K562 (cell line): Measurements from ENCODE around the gene CCDC181. TPM values are rescaled to one million over a fixed set of nuclear protein-coding genes. Genes with fewer than 3 reads are reported as not detected.

Source experiments
- ATAC-seq: fragments of 200-7000 bp; cut with Tn5 transposase; 3 replicates; pipeline ENCODE4 v1.9.1; 2020; ENCODE audit warnings: moderate library complexity
- BruUV-seq: library from RNA; stranded (reverse); fragments of 400-500 nt; replicated peaks from 2 replicates; lab custom pipeline; 2021; lab: Mats Ljungman, UMichigan
- CTCF ChIA-PET: fragments of 300-600 bp; formaldehyde crosslinking; extraction: SDS; loops from one replicate; lab custom pipeline; 2021; ENCODE audit warnings: low intra/inter-chr PET ratio; lab: Yijun Ruan, JAX
- POLR2A ChIA-PET: fragments of 300-600, 350-650 bp; sonication (Branson Sonifier 250); formaldehyde crosslinking; extraction: SDS; loops from one replicate; lab custom pipeline; 2021; ENCODE audit warnings: antibody characterized with exemption, inconsistent platforms; lab: Yijun Ruan, JAX
- DNase-seq, 4 experiments: peaks; one replicate each; pipeline versions ENCODE4 v3.0.0 to v3.0.0-alpha.2; 2011 to 2018; ENCODE audit warnings: low spot score in 3 of 4, mixed read lengths in 3 of 4; ENCODE audit errors: extremely low read depth in 1 of 4
- FAIRE-seq: peaks from 2 replicates; lab custom pipeline; 2011; peaks lifted over from hg19 to GRCh38; lab: Jason Lieb, UNC
- H2AFZ ChIP-seq: 2 replicates; pipeline ENCODE4 v1.6.0; 2011; ENCODE audit warnings: low read depth, low read length, control low read depth, inconsistent platforms
- H3K27ac ChIP-seq: fragments of 200-600 bp; 3 replicates; pipeline ENCODE4 v1.8.0; 2011; ENCODE audit warnings: low read depth, mild to moderate bottlenecking, control low read depth, inconsistent platforms, low read length, moderate library complexity, mixed read lengths; ENCODE audit errors: extremely low read depth
- H3K27me3 ChIP-seq, 2 experiments: fragments of 300-600 bp in 1 of 2; 2 replicates in 1 of 2; 3 replicates in 1 of 2; pipeline versions ENCODE4 v1.6.0 to v1.8.0; 2011; ENCODE audit warnings: inconsistent platforms in 2 of 2, low read length in 2 of 2, mild to moderate bottlenecking in 1 of 2, mixed read lengths in 1 of 2, moderate library complexity in 1 of 2; ENCODE audit not compliant: control insufficient read depth in 2 of 2, insufficient read depth in 2 of 2
- H3K36me3 ChIP-seq: fragments of 300-600 bp; 3 replicates; pipeline ENCODE4 v1.8.0; 2011; ENCODE audit warnings: mild to moderate bottlenecking, low read length, inconsistent platforms; ENCODE audit not compliant: control insufficient read depth, insufficient read depth
- H3K4me1 ChIP-seq, 2 experiments: fragments of 200-600 bp in 1 of 2; replicated peaks in 1 of 2; 2 replicates in 1 of 2; 3 replicates in 1 of 2; pipeline versions ENCODE4 v1.5.1 to v1.8.0; 2011; ENCODE audit warnings: inconsistent platforms in 2 of 2, low read length in 2 of 2, mild to moderate bottlenecking in 1 of 2, mixed read lengths in 1 of 2, moderate library complexity in 1 of 2; ENCODE audit not compliant: control insufficient read depth in 2 of 2, insufficient read depth in 2 of 2
- H3K4me2 ChIP-seq: 2 replicates; pipeline ENCODE4 v1.6.1; 2011; ENCODE audit warnings: low read length, control low read depth, inconsistent platforms, mixed read lengths; ENCODE audit not compliant: insufficient read depth
- H3K4me3 ChIP-seq: fragments of 200-600 bp; sonication (generic), shearing (Covaris generic); 2 replicates; pipeline ENCODE4 v1.5.1; 2016; ENCODE audit warnings: control low read depth, inconsistent platforms
- H3K79me2 ChIP-seq: fragments of 200-600 bp; 3 replicates; pipeline ENCODE4 v1.8.0; 2011; ENCODE audit warnings: low read length, inconsistent platforms; ENCODE audit not compliant: control insufficient read depth, insufficient read depth
- H3K9ac ChIP-seq, 2 experiments: 2 replicates each; pipeline versions ENCODE4 v1.6.0 to v1.6.1; 2011; ENCODE audit warnings: low read depth in 2 of 2, low read length in 2 of 2, control low read depth in 1 of 2, inconsistent platforms in 1 of 2, mild to moderate bottlenecking in 1 of 2, mixed read lengths in 1 of 2; ENCODE audit not compliant: insufficient read depth in 1 of 2
- H3K9me1 ChIP-seq: one replicate; pipeline ENCODE4 v1.6.0; 2011; ENCODE audit warnings: inconsistent platforms, mild to moderate bottlenecking, low read length, moderate library complexity; ENCODE audit not compliant: control insufficient read depth, insufficient read depth
- H3K9me3 ChIP-seq: replicated peaks from 2 replicates; pipeline ENCODE4 v1.5.1; 2011; ENCODE audit warnings: low read depth, low read length, inconsistent platforms; ENCODE audit not compliant: control insufficient read depth, insufficient read depth
- H4K20me1 ChIP-seq: replicated peaks from 2 replicates; pipeline ENCODE4 v1.6.1; 2011; ENCODE audit warnings: low read length, inconsistent platforms, mixed read lengths; ENCODE audit not compliant: control insufficient read depth, insufficient read depth
- CC2D1A ChIP-seq: fragments of 450-650 bp; IDR thresholded peaks from 2 replicates; pipeline ENCODE4 v1.6.1; 2017; ENCODE audit warnings: mild to moderate bottlenecking
- CHCHD3 ChIP-seq: fragments of 250-450 bp; sonication (Bioruptor Pico); IDR thresholded peaks from 2 replicates; pipeline ENCODE4 v2.1.2; 2022; ENCODE audit warnings: mild to moderate bottlenecking
- CTBP1 ChIP-seq: fragments of 450-650 bp; IDR thresholded peaks from 2 replicates; pipeline ENCODE4 v1.6.1; 2016; ENCODE audit warnings: borderline replicate concordance
- EZH2 ChIP-seq: IDR thresholded peaks from 2 replicates; pipeline ENCODE4 v1.6.1; 2012; ENCODE audit warnings: low read depth, mild to moderate bottlenecking, inconsistent platforms, low read length, borderline replicate concordance
- FOXA3 ChIP-seq, 2 experiments: fragments of 450-650 bp in 1 of 2; sonication (generic) in 1 of 2; formaldehyde crosslinking; IDR thresholded peaks in 1 of 2; conservative IDR thresholded peaks in 1 of 2; 2 replicates each; pipeline versions ENCODE4 v1.4.0 to v1.8.0; 2020 to 2022; ENCODE audit warnings: mild to moderate bottlenecking in 2 of 2, missing genetic modification reagents in 1 of 2
- GABPA ChIP-seq: fragments of 200-800 bp; sonication (Bioruptor generic); conservative IDR thresholded peaks from 2 replicates; pipeline ENCODE4 v1.6.1; 2016; ENCODE audit warnings: low read depth, missing genetic modification characterization, missing compliant biosample characterization
- GATAD2B ChIP-seq: fragments of 450-650 bp; IDR thresholded peaks from 2 replicates; pipeline ENCODE4 v1.6.1; 2017; ENCODE audit warnings: mild to moderate bottlenecking, borderline replicate concordance
- HMBOX1 ChIP-seq: sonication (generic); IDR thresholded peaks from 2 replicates; pipeline ENCODE4 v1.6.1; 2016
- HNRNPLL ChIP-seq: fragments of 200-400 bp; formaldehyde crosslinking; IDR thresholded peaks from 2 replicates; pipeline ENCODE4 v1.6.1; 2017; ENCODE audit warnings: low read length, low read depth, mild to moderate bottlenecking; ENCODE audit not compliant: poor library complexity, severe bottlenecking
- SMAD2 ChIP-seq: fragments of 150-350 bp; IDR thresholded peaks from 2 replicates; pipeline ENCODE4 v1.6.1; 2014; ENCODE audit warnings: low read depth, mild to moderate bottlenecking, low read length
- SMAD4 ChIP-seq: fragments of 250-450 bp; sonication (Bioruptor Pico); conservative IDR thresholded peaks from 2 replicates; pipeline ENCODE4 v1.8.0; 2021; ENCODE audit warnings: inconsistent platforms, mild to moderate bottlenecking, moderate library complexity
- SRSF7 ChIP-seq: fragments of 200-400 bp; formaldehyde crosslinking; optimal IDR thresholded peaks from 2 replicates; pipeline ENCODE3; 2017; ENCODE audit warnings: mild to moderate bottlenecking, low read depth, low read length
- SUPT5H ChIP-seq: fragments of 450-650 bp; IDR thresholded peaks from 2 replicates; pipeline ENCODE4 v1.6.1; 2016
- ZBTB26 ChIP-seq: fragments of 450-650 bp; formaldehyde crosslinking; IDR thresholded peaks from 2 replicates; pipeline ENCODE4 v1.4.0; 2022; ENCODE audit warnings: missing genetic modification characterization
- ZKSCAN1 ChIP-seq: fragments of 150-350 bp; IDR thresholded peaks from 2 replicates; pipeline ENCODE4 v1.6.1; 2016; ENCODE audit warnings: low read depth, low read length
- ZNF316 ChIP-seq: fragments of 450-650 bp; IDR thresholded peaks from 2 replicates; pipeline ENCODE4 v1.6.1; 2016
- ZNF592 ChIP-seq: fragments of 450-650 bp; IDR thresholded peaks from 2 replicates; pipeline ENCODE4 v1.6.1; 2017; ENCODE audit warnings: antibody characterized with exemption, mild to moderate bottlenecking
- WGBS: fragments of 100-300 bp; shearing (Covaris generic); methylation state at CpG from one replicate; pipeline ENCODE4 v1.1.6; 2016; ENCODE audit warnings: low coverage, mixed read lengths; ENCODE audit not compliant: insufficient coverage; ENCODE audit errors: missing lambda C conversion rate; 5-methylcytosine and 5-hydroxymethylcytosine counted together
- in situ Hi-C: fragments of 300-500 bp; cut with MboI; formaldehyde crosslinking; loops from 4 replicates; pipeline ENCODE4 v1.15.0; 2018; ENCODE audit warnings: inconsistent platforms, mixed read lengths
- intact Hi-C: fragments of 100-400 bp; cut with micrococcal nuclease; formaldehyde crosslinking; loops from 2 replicates; pipeline ENCODE4 v1.14.2; 2022
- polyA plus RNA-seq, 8 experiments: library from polyadenylated mRNA; depleted of rRNA in 4 of 8; stranded (reverse) in 5 of 8; unstranded in 3 of 8; fragments of >200 nt; fragmentation: Nextera tagmentation in 2 of 8; fragmentation: Illumina TruSeq in 1 of 8; extraction: Ambion mirVana in 2 of 8; extraction: Trizol in 1 of 8; gene quantifications; 2 replicates each; pipeline versions ENCODE4 v1.2.1 to v1.2.3, GENCODE V29; 2011 to 2014; ENCODE audit warnings: inconsistent platforms in 1 of 8, missing spikeins in 1 of 8
- total RNA-seq, 7 experiments: library from RNA; depleted of rRNA in 6 of 7; stranded (reverse); fragments of >200 nt in 6 of 7; fragmentation: Illumina TruSeq in 2 of 7; extraction: Trizol in 2 of 7; gene quantifications; 2 replicates each; pipeline versions ENCODE4 v1.2.1 to v1.2.3, GENCODE V29; 2011 to 2021; ENCODE audit warnings: low replicate concordance in 1 of 7

CCDC181 gene
- total and polyA plus RNA-seq, 9 of the 15 experiments (the other 6 are each of a cell fraction or from before 2014, with no cell fraction given), result 0.04 to 0.14 TPM; not detected in 7

DNA sequence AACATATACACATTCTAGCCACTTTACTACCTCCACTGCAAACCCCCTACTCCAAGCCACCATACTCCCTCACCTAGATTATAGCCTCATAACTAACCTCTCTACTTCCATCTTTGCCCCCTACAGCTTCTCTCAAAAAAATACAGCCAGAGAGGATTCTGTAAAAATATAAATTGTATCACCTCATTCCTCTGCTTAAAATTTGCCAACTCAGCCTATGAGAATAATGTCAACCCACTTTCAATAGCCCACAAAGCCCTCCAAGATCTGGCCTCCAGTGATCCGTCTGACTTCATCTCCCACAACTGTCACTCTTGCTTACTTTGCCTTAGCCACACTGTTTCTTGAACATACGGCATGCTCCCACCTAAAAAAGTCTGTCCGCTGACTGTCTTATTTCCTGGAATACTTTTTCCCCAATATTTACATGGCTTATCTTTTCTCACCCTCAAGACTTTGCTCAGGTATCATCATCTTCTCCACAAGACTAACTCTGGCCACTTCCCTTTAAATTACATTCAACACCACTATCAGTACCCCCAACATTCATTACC is 81.2 kb downstream of the CCDC181 start:
- POLR2A ChIA-PET, result interaction anchor here (1.2 kb wide), 1 partner anchor 234 kb away, joined by 3 read pairs; no protein-coding TSS in a partner anchor
- in situ Hi-C loops, result no loop called here
- H3K9me3 ChIP-seq, result no peaks in the 10 kb centered on the region
- TF ChIP-seq ZKSCAN1, result no peak
- no peak for TF ChIP-seq GATAD2B
- peak; percentile 4 for TF ChIP-seq HMBOX1
- TF ChIP-seq CC2D1A, result no peak
- TF ChIP-seq ZNF316, result peak; percentile 88
- peak in 1 of 2 experiments; percentile 50; a peak in 1 of 4 replicates for TF ChIP-seq FOXA3 (CRISPR knock-in tag; conservative IDR thresholded peaks at IDR 0.05 in 1 of 2, IDR thresholded peaks at IDR 0.05 in 1 of 2)
- no peak for TF ChIP-seq ZBTB26 (CRISPR knock-in tag)
- peak; percentile 34; the same call in 1 of the 2 replicates for TF ChIP-seq ZNF592
- TF ChIP-seq SRSF7, result no peak
- TF ChIP-seq GABPA, result no peak
- TF ChIP-seq SUPT5H, result no peak
- no peak for TF ChIP-seq EZH2
- TF ChIP-seq CHCHD3, result no peak
- no peak for TF ChIP-seq SMAD2
- no peak for TF ChIP-seq HNRNPLL
- peak; percentile 51; the same call in 1 of the 2 replicates for TF ChIP-seq CTBP1
- no peak for TF ChIP-seq SMAD4

More for the DNA sequence above, 81.2 kb downstream of the CCDC181 start:
- intact Hi-C loops, result loop anchor here (5.0 to 10.0 kb wide), 5 partner anchors 154 to 909 kb away; no protein-coding TSS in a partner anchor
- WGBS, result 19% methylated on average over 3 of the region's 3 CpGs
- no TSS peak for BruUV-seq
- Histone ChIP-seq H3K4me2 (peak overlapping the region; percentile 33; the same call in 1 of the 2 replicates), H3K4me1 (peaks cover 0 to 10% of the 10 kb centered on the region in 2 experiments; a peak in 3 of 5 replicates), H3K27me3 (no peaks in the 10 kb centered on the region), H3K79me2 (no peaks in the 10 kb centered on the region), H3K9me1 (no peaks in the 10 kb centered on the region), H3K36me3 (no peaks in the 10 kb centered on the region), H3K9ac (no peak overlapping the region), H3K27ac (peak overlapping the region; percentile 10; the same call in 2 of the 3 replicates), H4K20me1 (no peaks in the 10 kb centered on the region), H2AFZ (no peak overlapping the region), H3K4me3 (no peak overlapping the region)
- peak; percentile 56 for ATAC-seq
- FAIRE-seq, result no peak
- CTCF ChIA-PET, result no interaction called here
- DNase-seq, result peak in 1 of 4 experiments; percentile 31
